ENCODE data around the gene ACE. TPM values are rescaled to one million over a fixed set of nuclear protein-coding genes. Genes with fewer than 3 reads are reported as not detected.

ACE gene
- total RNA-seq, 1 experiment from 2014 or later: 5.4 TPM

DNA sequence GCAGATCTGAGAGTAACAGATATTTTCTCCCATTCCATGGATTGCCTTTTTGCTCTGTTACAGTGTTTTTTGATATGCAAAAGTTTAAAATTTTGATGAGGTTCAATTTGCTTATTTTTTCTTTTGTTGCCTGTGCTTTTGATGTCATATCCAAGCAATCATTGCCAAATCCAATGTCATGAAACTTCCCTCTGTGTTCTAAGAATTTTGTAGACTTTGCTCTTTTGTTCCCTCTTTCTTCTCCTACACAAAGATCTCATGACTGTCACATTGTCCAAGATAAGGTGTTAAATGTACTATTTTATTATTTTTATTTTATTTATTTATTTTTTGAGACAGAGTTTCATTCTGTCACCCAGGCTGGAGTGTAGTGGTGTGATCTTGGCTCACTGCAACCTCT is 27.4 kb downstream of the ACE start:
- Mint-ChIP-seq H3K9me3 (peaks cover 2 to 4% of the 10 kb centered on the region in 2 experiments), H3K27me3 (ENCODE audit: low read depth) (peaks cover 32% of the 10 kb centered on the region), H3K4me3 (no peak overlapping the region; a peak in 1 of 5 replicates), H3K27ac (no peak overlapping the region), H3K36me3 (ENCODE audit: insufficient read depth in 1 of 3, low read depth in 3 of 3) (no peaks in the 10 kb centered on the region; a peak in 1 of 7 replicates), H3K4me1 (no peaks in the 10 kb centered on the region; a peak in 1 of 4 replicates)
- peaks cover 3% of the 10 kb centered on the region for H3K23me2 ChIP-seq (ENCODE audit: insufficient read length, low read depth, low read length, poor library complexity, severe bottlenecking)
- H2AK5ac ChIP-seq (ENCODE audit: insufficient read length, low read length): no peak overlapping the region
- no peak overlapping the region for H4K8ac ChIP-seq (replicated peaks; ENCODE audit: insufficient read length, low read depth, low read length)
- no peak overlapping the region for H2AFZ ChIP-seq (ENCODE audit: low read length)
- no peak for TF ChIP-seq CTCF (conservative IDR thresholded peaks at IDR 0.05)
- H4K20me1 ChIP-seq (ENCODE audit: control insufficient read depth, insufficient read depth, insufficient read length): peaks cover 2% of the 10 kb centered on the region
- no peak overlapping the region for H3K23ac ChIP-seq (ENCODE audit: insufficient read length, low read depth, low read length)
- H4K5ac ChIP-seq (ENCODE audit: insufficient read length, low read depth, low read length): no peak overlapping the region
- no peak overlapping the region for H2BK120ac ChIP-seq (ENCODE audit: low read depth, low read length, poor library complexity, severe bottlenecking)
- no peak overlapping the region for H2BK15ac ChIP-seq (ENCODE audit: low read depth, low read length)
- no peaks in the 10 kb centered on the region for H3K9me3 ChIP-seq (ENCODE audit: control insufficient read depth, low read depth, low read length)
- H3K4ac ChIP-seq (ENCODE audit: low read depth, low read length): no peak overlapping the region
- H2BK5ac ChIP-seq (ENCODE audit: insufficient read length, low read length): no peak overlapping the region
- H2BK20ac ChIP-seq (ENCODE audit: low read depth, low read length, poor library complexity, severe bottlenecking): no peak overlapping the region
- no peak overlapping the region for H3K18ac ChIP-seq (ENCODE audit: insufficient read length, low read depth, low read length)
- no peaks in the 10 kb centered on the region for H3K4me1 ChIP-seq (ENCODE audit: insufficient read depth, low read length)
- H3K79me2 ChIP-seq (ENCODE audit: insufficient read depth, low read length): no peaks in the 10 kb centered on the region
- H3K4me2 ChIP-seq (ENCODE audit: insufficient read depth, insufficient read length, low read length): no peak overlapping the region
- no peak for DNase-seq
- H2BK12ac ChIP-seq (ENCODE audit: insufficient read length, low read depth, low read length): no peak overlapping the region
- no peak overlapping the region for H4K91ac ChIP-seq (ENCODE audit: insufficient read length, low read depth, low read length)
- no peak overlapping the region for H3K9ac ChIP-seq (ENCODE audit: extremely low read depth, insufficient read length, low read length)
- no peak overlapping the region for H3T11ph ChIP-seq (ENCODE audit: low read length)
- H3K27ac ChIP-seq (ENCODE audit: insufficient read length, low read depth, low read length): no peak overlapping the region
- no peaks in the 10 kb centered on the region; the same call in 1 of the 2 replicates for H3K27me3 ChIP-seq (ENCODE audit: insufficient read depth, low read length)
- H3K14ac ChIP-seq (ENCODE audit: insufficient read depth, low read length): no peak overlapping the region
- H3K79me1 ChIP-seq (ENCODE audit: insufficient read depth, low read depth, low read length, poor library complexity, severe bottlenecking): no peaks in the 10 kb centered on the region
- H3K56ac ChIP-seq (ENCODE audit: insufficient read length, low read depth, low read length): no peak overlapping the region

Measured in H9 (cell line).